ENCODE data around the gene POLR3H. TPM values are rescaled to one million over a fixed set of nuclear protein-coding genes. Genes with fewer than 3 reads are reported as not detected.
"Not testable (repeated sequence)": the region's sequence is repeated elsewhere in the genome, so short reads cannot be mapped to it uniquely, and the experiment has no call there.

The POLR3H gene
- total and polyA plus RNA-seq, 4 experiments from 2014 or later = 20.7 to 43.7 (median 32.7) TPM

GRCh38 chr22:41558241-41558630 is 14.0 kb upstream of the POLR3H start:
- POLR2A ChIA-PET (ENCODE audit: partially characterized antibody); H3K27me3 ChIP-seq (ENCODE audit: insufficient read depth, low read length); H3K4me3 ChIP-seq (ENCODE audit: low read length in 2 of 2); H3K9me3 ChIP-seq (ENCODE audit: control insufficient read depth in 1 of 2, low read length in 2 of 2); H3K4me1 Mint-ChIP-seq; H3K27ac ChIP-seq (ENCODE audit: low read depth, low read length); H3K36me3 ChIP-seq (ENCODE audit: insufficient read depth, low read length); H3K4me3 Mint-ChIP-seq; DNase-seq; H3K36me3 Mint-ChIP-seq; H3K4me1 ChIP-seq (ENCODE audit: insufficient read depth, low read length); H3K9me3 Mint-ChIP-seq; intact Hi-C loops (cut with micrococcal nuclease); H3K27ac Mint-ChIP-seq: not testable (repeated sequence)
- peaks cover 13 to 20% of the 10 kb centered on the region in 2 donors for H3K27me3 Mint-ChIP-seq
- CTCF ChIA-PET (ENCODE audit: partially characterized antibody) = interaction anchor here (0.9 to 1.4 kb wide), 2 partner anchors 31 to 41 kb away, joined by 3 read pairs; no protein-coding TSS in a partner anchor

GRCh38 chr22:41557401-41558240 is 13.4 kb upstream of the POLR3H start:
- intact Hi-C loops (cut with micrococcal nuclease) = no loop called here
- POLR2A ChIA-PET (ENCODE audit: partially characterized antibody) = no interaction called here
- H3K27ac Mint-ChIP-seq = no peak overlapping the region

GRCh38 chr22:41556561-41556960 is 12.3 kb upstream of the POLR3H start:
- Mint-ChIP-seq H3K27me3 (peaks cover 13 to 21% of the 10 kb centered on the region in 2 donors), H3K4me3 (no peak overlapping the region), H3K27ac (no peak overlapping the region), H3K9me3 (no peaks in the 10 kb centered on the region), H3K4me1 (no peaks in the 10 kb centered on the region), H3K36me3 (no peaks in the 10 kb centered on the region)
- DNase-seq = no peak
- intact Hi-C loops (cut with micrococcal nuclease) = no loop called here
- no peaks in the 10 kb centered on the region for H3K36me3 ChIP-seq (ENCODE audit: insufficient read depth, low read length)
- ChIA-PET CTCF (ENCODE audit: partially characterized antibody) (no interaction called here), POLR2A (ENCODE audit: partially characterized antibody) (no interaction called here)
- H3K4me1 ChIP-seq (ENCODE audit: insufficient read depth, low read length) = no peaks in the 10 kb centered on the region
- no peak overlapping the region for H3K27ac ChIP-seq (ENCODE audit: low read depth, low read length)
- no peaks in the 10 kb centered on the region for H3K27me3 ChIP-seq (ENCODE audit: insufficient read depth, low read length)
- H3K9me3 ChIP-seq (ENCODE audit: control insufficient read depth in 1 of 2, low read length in 2 of 2) = no peaks in the 10 kb centered on the region
- H3K4me3 ChIP-seq (ENCODE audit: low read length in 2 of 2) = no peak overlapping the region

More at GRCh38 chr22:41557401-41558240, 13.4 kb upstream of the POLR3H start:
- H3K36me3 ChIP-seq (ENCODE audit: insufficient read depth, low read length) = no peaks in the 10 kb centered on the region
- DNase-seq = no peak
- no peak overlapping the region for H3K27ac ChIP-seq (ENCODE audit: low read depth, low read length)
- no peaks in the 10 kb centered on the region for H3K9me3 ChIP-seq (ENCODE audit: control insufficient read depth in 1 of 2, low read length in 2 of 2)
- H3K9me3 Mint-ChIP-seq = no peaks in the 10 kb centered on the region
- H3K36me3 Mint-ChIP-seq = no peaks in the 10 kb centered on the region
- CTCF ChIA-PET (ENCODE audit: partially characterized antibody) = interaction anchor here (0.9 kb wide), 1 partner anchor 30 kb away, joined by 3 read pairs; no protein-coding TSS in a partner anchor
- H3K4me1 ChIP-seq (ENCODE audit: insufficient read depth, low read length) = no peaks in the 10 kb centered on the region
- peaks cover 13 to 24% of the 10 kb centered on the region in 2 donors for H3K27me3 Mint-ChIP-seq
- H3K4me3 ChIP-seq (ENCODE audit: low read length in 2 of 2) = no peak overlapping the region
- no peak overlapping the region for H3K4me3 Mint-ChIP-seq
- H3K4me1 Mint-ChIP-seq = no peaks in the 10 kb centered on the region
- H3K27me3 ChIP-seq (ENCODE audit: insufficient read depth, low read length) = no peaks in the 10 kb centered on the region

GRCh38 chr22:41555325-41555982 is 11.2 kb upstream of the POLR3H start:
- peaks cover 9 to 15% of the 10 kb centered on the region in 2 donors for H3K27me3 Mint-ChIP-seq
- POLR2A ChIA-PET (ENCODE audit: partially characterized antibody) = no interaction called here
- no peaks in the 10 kb centered on the region for H3K27me3 ChIP-seq (ENCODE audit: insufficient read depth, low read length)

GRCh38 chr22:41551877-41552582 is 7.8 kb upstream of the POLR3H start:
- no peak for DNase-seq
- no peaks in the 10 kb centered on the region for H3K36me3 Mint-ChIP-seq
- H3K27me3 Mint-ChIP-seq = peaks cover 5 to 11% of the 10 kb centered on the region in 2 donors
- intact Hi-C loops (cut with micrococcal nuclease) = no loop called here
- H3K27ac ChIP-seq (ENCODE audit: low read depth, low read length) = no peak overlapping the region
- H3K27me3 ChIP-seq (ENCODE audit: insufficient read depth, low read length) = no peaks in the 10 kb centered on the region
- no peaks in the 10 kb centered on the region for H3K4me1 Mint-ChIP-seq
- no peaks in the 10 kb centered on the region for H3K9me3 Mint-ChIP-seq
- no peak overlapping the region for H3K4me3 ChIP-seq (ENCODE audit: low read length in 2 of 2)
- peak overlapping the region in 1 of 7 donors; percentile 57 for H3K27ac Mint-ChIP-seq
- CTCF ChIA-PET (ENCODE audit: partially characterized antibody) = no interaction called here
- POLR2A ChIA-PET (ENCODE audit: partially characterized antibody) = interaction anchor here (0.7 kb wide), 1 partner anchor 155 kb away, joined by 4 read pairs; no protein-coding TSS in a partner anchor
- H3K4me3 Mint-ChIP-seq = no peak overlapping the region
- H3K36me3 ChIP-seq (ENCODE audit: insufficient read depth, low read length) = no peaks in the 10 kb centered on the region
- H3K9me3 ChIP-seq (ENCODE audit: control insufficient read depth in 1 of 2, low read length in 2 of 2) = no peaks in the 10 kb centered on the region
- no peaks in the 10 kb centered on the region for H3K4me1 ChIP-seq (ENCODE audit: insufficient read depth, low read length)

More at GRCh38 chr22:41555325-41555982, 11.2 kb upstream of the POLR3H start:
- no peaks in the 10 kb centered on the region for H3K4me1 Mint-ChIP-seq
- Histone ChIP-seq H3K4me1 (ENCODE audit: insufficient read depth, low read length) (no peaks in the 10 kb centered on the region), H3K9me3 (ENCODE audit: control insufficient read depth in 1 of 2, low read length in 2 of 2) (no peaks in the 10 kb centered on the region), H3K27ac (ENCODE audit: low read depth, low read length) (no peak overlapping the region), H3K4me3 (ENCODE audit: low read length in 2 of 2) (no peak overlapping the region), H3K36me3 (ENCODE audit: insufficient read depth, low read length) (no peaks in the 10 kb centered on the region)
- H3K27ac Mint-ChIP-seq = peak overlapping the region in 1 of 7 donors; percentile 62
- intact Hi-C loops (cut with micrococcal nuclease) = no loop called here
- H3K4me3 Mint-ChIP-seq = no peak overlapping the region
- DNase-seq = no peak
- H3K36me3 Mint-ChIP-seq = no peaks in the 10 kb centered on the region
- CTCF ChIA-PET (ENCODE audit: partially characterized antibody) = interaction anchor here (0.7 kb wide), 1 partner anchor 65 kb away, joined by 3 read pairs; the partner anchor contains the start of genes DESI1 and XRCC6
- no peaks in the 10 kb centered on the region for H3K9me3 Mint-ChIP-seq

GRCh38 chr22:41550952-41551491 is 6.8 kb upstream of the POLR3H start:
- no peaks in the 10 kb centered on the region for H3K9me3 Mint-ChIP-seq
- ChIA-PET CTCF (ENCODE audit: partially characterized antibody) (no interaction called here), POLR2A (ENCODE audit: partially characterized antibody) (no interaction called here)
- DNase-seq = no peak
- Histone ChIP-seq H3K9me3 (ENCODE audit: control insufficient read depth in 1 of 2, low read length in 2 of 2) (no peaks in the 10 kb centered on the region), H3K4me3 (ENCODE audit: low read length in 2 of 2) (no peak overlapping the region), H3K27ac (ENCODE audit: low read depth, low read length) (no peak overlapping the region), H3K36me3 (ENCODE audit: insufficient read depth, low read length) (no peaks in the 10 kb centered on the region), H3K4me1 (ENCODE audit: insufficient read depth, low read length) (no peaks in the 10 kb centered on the region), H3K27me3 (ENCODE audit: insufficient read depth, low read length) (no peaks in the 10 kb centered on the region)
- H3K4me1 Mint-ChIP-seq = peaks cover 0 to under 1% (median 0%) of the 10 kb centered on the region in 4 donors
- no peak overlapping the region for H3K4me3 Mint-ChIP-seq
- no peak overlapping the region for H3K27ac Mint-ChIP-seq
- intact Hi-C loops (cut with micrococcal nuclease) = no loop called here
- H3K36me3 Mint-ChIP-seq = no peaks in the 10 kb centered on the region
- H3K27me3 Mint-ChIP-seq = peaks cover 0 to 4% of the 10 kb centered on the region in 2 donors

GRCh38 chr22:41548830-41549211 is 4.6 kb upstream of the POLR3H start:
- H3K36me3 Mint-ChIP-seq = peaks cover 0 to 3% of the 10 kb centered on the region in 2 donors
- H3K4me1 ChIP-seq (ENCODE audit: insufficient read depth, low read length) = peaks cover 10% of the 10 kb centered on the region
- intact Hi-C loops (cut with micrococcal nuclease) = no loop called here
- no peaks in the 10 kb centered on the region for H3K9me3 Mint-ChIP-seq
- CTCF ChIA-PET (ENCODE audit: partially characterized antibody) = interaction anchor here (0.9 kb wide), 1 partner anchor 49 kb away, joined by 3 read pairs; no protein-coding TSS in a partner anchor
- H3K4me3 ChIP-seq (ENCODE audit: low read length in 2 of 2) = no peak overlapping the region
- POLR2A ChIA-PET (ENCODE audit: partially characterized antibody) = no interaction called here
- H3K36me3 ChIP-seq (ENCODE audit: insufficient read depth, low read length) = no peaks in the 10 kb centered on the region
- H3K4me3 Mint-ChIP-seq = no peak overlapping the region
- no peaks in the 10 kb centered on the region for H3K27me3 ChIP-seq (ENCODE audit: insufficient read depth, low read length)
- no peaks in the 10 kb centered on the region for H3K9me3 ChIP-seq (ENCODE audit: control insufficient read depth in 1 of 2, low read length in 2 of 2)
- DNase-seq = no peak
- H3K27ac ChIP-seq (ENCODE audit: low read depth, low read length) = no peak overlapping the region
- peak overlapping the region in 1 of 7 donors; percentile 80 for H3K27ac Mint-ChIP-seq
- H3K4me1 Mint-ChIP-seq = peaks cover 10 to 19% (median 13%) of the 10 kb centered on the region in 4 donors
- peaks cover 0 to 4% of the 10 kb centered on the region in 2 donors for H3K27me3 Mint-ChIP-seq

Data from CD4-positive, alpha-beta memory T cell (primary cell).